AG09309 (cell line): ENCODE results near the gene IFIT3.
"Not testable (repeated sequence)": the region's sequence is repeated elsewhere in the genome, so short reads cannot be mapped to it uniquely, and the experiment has no call there.

ENCODE experiments used
- DNase-seq: peaks from one replicate; pipeline ENCODE4 v3.0.0-alpha.2; 2010; ENCODE audit warnings: low read depth
- H3K4me3 ChIP-seq: 2 replicates; pipeline ENCODE4 v1.5.1; 2011; ENCODE audit warnings: mild to moderate bottlenecking, low read depth, low read length, moderate library complexity; ENCODE audit not compliant: control insufficient read depth
- TF ChIP-seq, protein P1 (sequence below): IDR thresholded peaks from 2 replicates; pipeline ENCODE4 v1.5.1; 2011; ENCODE audit warnings: mild to moderate bottlenecking, low read depth, low read length, inconsistent platforms; ENCODE audit not compliant: insufficient read depth, control insufficient read depth; ENCODE audit errors: missing control alignments

Gene IFIT3

DNA sequence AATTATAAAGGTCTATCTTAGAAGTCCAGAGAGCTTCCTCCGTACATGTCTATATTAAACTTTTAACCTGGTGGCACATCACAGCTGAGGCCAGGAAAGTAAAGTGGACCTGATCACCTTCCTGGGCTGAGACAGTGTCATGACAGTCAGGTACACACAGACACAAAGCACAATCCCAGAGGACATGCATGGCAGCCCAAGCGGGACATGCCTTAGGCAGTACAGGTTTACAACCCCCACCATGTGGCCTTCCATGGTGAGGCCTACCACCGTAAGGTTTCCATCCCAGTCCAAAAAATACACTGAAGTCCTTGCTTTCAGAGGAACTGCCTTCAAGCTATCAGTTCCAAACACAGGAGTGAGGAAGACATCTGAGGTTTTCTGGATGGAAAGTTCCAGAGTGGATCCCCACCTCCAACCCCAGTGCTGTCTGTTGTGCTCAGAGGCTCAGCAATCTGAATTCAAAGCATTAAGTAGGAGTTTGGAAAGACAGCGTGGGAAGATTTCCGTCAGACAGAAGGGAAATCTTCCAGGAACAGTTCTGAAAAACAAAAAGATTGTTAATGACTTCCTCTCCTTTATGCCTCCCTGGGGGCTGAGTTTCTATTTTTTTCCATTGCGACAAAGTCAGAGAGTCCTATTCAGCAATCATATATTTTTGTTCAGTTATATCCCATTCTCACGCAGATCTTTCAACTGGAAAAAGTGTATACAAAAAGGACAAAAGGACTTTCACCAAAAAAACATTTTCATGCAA, 20.1 kb downstream of the IFIT3 start:
- TF ChIP-seq, protein P1, sequence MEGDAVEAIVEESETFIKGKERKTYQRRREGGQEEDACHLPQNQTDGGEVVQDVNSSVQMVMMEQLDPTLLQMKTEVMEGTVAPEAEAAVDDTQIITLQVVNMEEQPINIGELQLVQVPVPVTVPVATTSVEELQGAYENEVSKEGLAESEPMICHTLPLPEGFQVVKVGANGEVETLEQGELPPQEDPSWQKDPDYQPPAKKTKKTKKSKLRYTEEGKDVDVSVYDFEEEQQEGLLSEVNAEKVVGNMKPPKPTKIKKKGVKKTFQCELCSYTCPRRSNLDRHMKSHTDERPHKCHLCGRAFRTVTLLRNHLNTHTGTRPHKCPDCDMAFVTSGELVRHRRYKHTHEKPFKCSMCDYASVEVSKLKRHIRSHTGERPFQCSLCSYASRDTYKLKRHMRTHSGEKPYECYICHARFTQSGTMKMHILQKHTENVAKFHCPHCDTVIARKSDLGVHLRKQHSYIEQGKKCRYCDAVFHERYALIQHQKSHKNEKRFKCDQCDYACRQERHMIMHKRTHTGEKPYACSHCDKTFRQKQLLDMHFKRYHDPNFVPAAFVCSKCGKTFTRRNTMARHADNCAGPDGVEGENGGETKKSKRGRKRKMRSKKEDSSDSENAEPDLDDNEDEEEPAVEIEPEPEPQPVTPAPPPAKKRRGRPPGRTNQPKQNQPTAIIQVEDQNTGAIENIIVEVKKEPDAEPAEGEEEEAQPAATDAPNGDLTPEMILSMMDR, result no peak
- DNase-seq, result no peak
- H3K4me3 ChIP-seq, result no peak overlapping the region

DNA sequence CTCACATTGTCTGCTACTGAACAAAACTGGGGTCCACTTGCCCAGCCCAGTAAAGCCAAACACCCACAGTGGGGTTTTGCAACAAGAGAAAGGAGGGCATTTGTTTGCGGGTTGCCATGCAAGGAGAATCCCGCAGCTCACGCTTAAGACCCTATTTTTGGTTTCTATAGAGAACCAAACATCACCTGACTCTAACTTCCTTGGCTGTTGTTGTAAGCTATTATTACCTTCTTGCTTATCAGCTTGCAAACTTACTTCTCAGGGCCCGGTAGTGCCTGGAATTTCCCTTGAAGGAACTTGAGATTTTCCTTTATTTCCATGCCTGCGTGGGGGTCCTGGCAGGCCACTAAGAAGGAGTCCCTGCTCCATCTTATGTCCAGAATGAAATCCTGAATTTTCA, 20.7 kb downstream of the IFIT3 start:
- no peak overlapping the region for H3K4me3 ChIP-seq
- TF ChIP-seq, protein P1, result no peak
- DNase-seq, result no peak

DNA sequence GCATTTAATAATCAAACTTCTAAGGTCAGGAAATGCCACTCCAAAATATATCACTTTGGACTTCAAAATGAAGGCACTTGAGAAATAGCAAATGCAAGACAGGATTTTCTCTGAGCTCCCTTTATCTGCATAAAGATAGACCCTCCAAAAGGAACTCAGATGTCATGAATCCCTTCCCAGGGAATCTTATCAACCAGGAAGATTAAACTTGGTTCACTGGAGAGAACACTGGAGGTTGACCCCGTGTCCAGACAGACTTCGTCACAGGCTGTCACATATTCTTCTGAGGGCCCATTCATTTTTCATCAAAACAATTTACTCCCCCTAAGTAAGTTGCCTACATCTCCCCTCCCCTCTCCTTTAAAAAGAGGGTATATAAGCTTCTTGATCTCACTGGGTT, 21.2 kb downstream of the IFIT3 start:
- DNase-seq, result no peak
- no peak overlapping the region for H3K4me3 ChIP-seq
- TF ChIP-seq, protein P1, result no peak

DNA sequence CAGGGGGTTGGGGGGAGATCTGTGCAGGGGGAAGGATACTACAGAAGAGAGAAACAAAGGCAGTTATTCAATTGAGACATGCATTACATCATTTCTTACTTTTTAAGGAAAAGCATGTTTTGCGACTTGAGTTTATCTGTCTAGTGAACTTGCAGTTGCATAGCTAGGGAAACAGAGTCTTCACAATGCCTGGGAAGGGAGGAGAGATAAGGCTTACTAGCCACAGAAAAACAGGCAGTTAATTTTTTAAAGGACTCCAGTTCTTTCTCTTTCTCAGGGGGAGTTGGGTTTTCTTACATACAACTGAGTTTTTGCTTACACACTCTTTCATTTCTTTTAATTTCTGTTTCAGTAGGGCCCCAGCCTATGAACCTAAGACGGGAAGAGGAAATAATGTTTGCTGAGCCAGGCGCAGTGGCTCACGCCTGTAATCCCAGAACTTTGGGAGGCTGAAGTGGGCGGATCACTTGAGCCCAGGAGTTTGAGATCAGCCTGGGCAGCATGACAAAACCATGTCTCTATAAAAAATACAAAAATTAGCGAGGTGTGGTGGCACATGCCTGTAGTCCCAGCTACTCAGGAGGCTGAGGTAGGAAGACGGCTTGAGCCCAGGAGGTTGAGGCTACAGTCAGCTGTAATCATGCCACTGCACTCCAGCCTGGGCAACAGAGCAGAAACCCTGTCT, 23.0 kb downstream of the IFIT3 start:
- not testable (repeated sequence) for H3K4me3 ChIP-seq, DNase-seq

DNA sequence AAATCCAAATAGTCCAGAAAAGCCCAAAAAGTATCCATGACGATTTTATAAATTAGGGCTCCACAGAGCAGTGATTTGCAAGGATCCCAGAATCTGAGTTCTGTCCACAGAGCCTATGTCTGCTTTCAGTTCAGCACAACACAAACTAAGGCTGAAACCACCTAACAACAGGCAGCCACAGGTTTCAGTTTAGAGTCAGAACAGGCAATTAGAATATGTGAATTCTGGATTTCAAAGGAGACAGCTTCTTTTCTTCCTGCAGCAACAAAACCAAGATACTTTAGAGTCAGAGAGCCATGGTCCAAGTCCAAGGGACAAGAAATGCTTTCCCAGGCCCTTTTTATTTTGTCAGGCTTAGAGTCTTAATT, 23.6 kb downstream of the IFIT3 start:
- TF ChIP-seq, protein P1, result no peak
- H3K4me3 ChIP-seq, result no peak overlapping the region
- DNase-seq, result no peak

DNA sequence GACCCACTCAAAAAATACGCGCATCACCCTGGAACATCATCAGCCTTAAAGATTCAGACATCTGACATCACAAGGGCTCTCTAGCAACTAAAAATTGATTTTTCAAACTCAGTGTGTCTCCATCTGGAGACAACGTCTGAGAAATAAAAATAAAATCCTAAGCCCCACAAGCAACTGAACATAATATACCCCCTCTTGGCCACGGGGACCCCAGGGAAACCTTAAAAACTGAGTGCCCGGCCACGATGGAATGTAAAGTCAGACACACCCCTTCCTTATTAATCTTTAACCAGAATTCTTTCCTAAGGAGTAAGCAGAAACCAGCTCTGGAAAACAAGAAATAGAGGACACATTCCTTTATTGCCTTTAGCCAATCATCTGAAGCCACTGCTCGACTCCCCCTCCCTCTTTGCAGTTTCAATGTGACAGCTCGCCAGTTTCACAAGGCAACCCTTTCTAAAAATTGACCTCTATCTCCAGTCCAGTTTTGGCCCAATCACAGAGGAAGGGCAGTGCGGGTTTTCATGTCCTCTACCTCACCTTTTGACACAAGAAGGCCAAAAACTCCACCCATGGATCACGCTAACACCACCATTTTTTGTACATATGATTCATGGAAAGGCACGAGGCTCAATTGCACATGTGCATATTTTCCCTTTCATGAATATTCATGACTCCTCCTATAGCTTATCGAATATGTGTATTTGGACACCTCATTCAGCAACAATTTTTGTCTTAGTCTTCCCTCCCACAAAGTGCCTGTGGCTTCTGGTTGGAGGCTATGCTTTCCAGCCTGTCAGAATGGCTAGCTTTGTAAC, 24.2 kb downstream of the IFIT3 start:
- DNase-seq, result peak; percentile 94
- TF ChIP-seq, protein P1, result no peak
- H3K4me3 ChIP-seq, result no peak overlapping the region

DNA sequence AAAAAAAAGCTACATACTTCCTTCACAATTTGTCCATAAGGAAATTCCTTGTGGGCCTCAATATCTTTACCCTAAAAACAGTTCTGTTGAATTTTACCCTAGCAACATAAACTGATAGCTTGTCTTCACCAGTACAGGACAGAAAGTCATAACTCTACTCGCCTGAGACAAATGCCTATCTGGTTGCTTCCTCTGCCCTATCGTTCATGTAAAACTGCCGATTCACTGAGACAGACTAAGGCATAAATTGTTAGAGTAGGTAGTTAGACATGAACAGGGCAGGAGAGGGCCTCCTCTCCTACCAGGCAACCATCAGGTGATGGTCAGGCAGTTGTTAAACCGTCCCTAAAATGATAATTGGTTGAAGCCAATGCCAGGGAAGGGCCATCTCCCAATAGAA, 25.0 kb downstream of the IFIT3 start:
- TF ChIP-seq, protein P1, result no peak
- H3K4me3 ChIP-seq, result no peak overlapping the region
- DNase-seq, result no peak
